GM12878 (cell line): ENCODE measurements around the gene SETD6. TPM values are rescaled to one million over a fixed set of nuclear protein-coding genes. Genes with fewer than 3 reads are reported as not detected.

ENCODE experiments used
- RBBP5 ChIP-seq: fragments of 200-600 bp; sonication (generic); conservative IDR thresholded peaks from 2 replicates; pipeline ENCODE4 v1.6.1; 2016
- SUPT20H ChIP-seq: IDR thresholded peaks from 2 replicates; pipeline ENCODE4 v1.6.1; 2011; ENCODE audit warnings: low read depth, mild to moderate bottlenecking, low read length, moderate library complexity, borderline replicate concordance; ENCODE audit not compliant: control insufficient read depth
- polyA plus RNA-seq, 11 experiments: library from polyadenylated mRNA; depleted of rRNA in 4 of 11; unstranded in 6 of 11; stranded (reverse) in 5 of 11; fragments of >200 nt; fragmentation: Nextera tagmentation in 4 of 11; fragmentation: Illumina TruSeq in 1 of 11; extraction: Ambion mirVana in 4 of 11; extraction: Trizol in 1 of 11; gene quantifications; 1 replicate in 1 of 11; 2 replicates in 10 of 11; pipeline versions ENCODE4 v1.2.1 to v1.2.3, GENCODE V29; 2011 to 2016; ENCODE audit warnings: inconsistent platforms in 2 of 11, missing spikeins in 2 of 11, low read depth in 1 of 11
- total RNA-seq, 4 experiments: library from RNA; depleted of rRNA in 3 of 4; stranded (reverse); fragments of >200 nt in 3 of 4; fragmentation: Illumina TruSeq in 1 of 4; extraction: Trizol in 1 of 4; gene quantifications; 2 replicates each; pipeline versions ENCODE4 v1.2.1 to v1.2.3, GENCODE V29; 2013 to 2021
- TF ChIP-seq, protein P1 (sequence below): fragments of 450-650 bp; conservative IDR thresholded peaks from 2 replicates; pipeline ENCODE4 v1.6.1; 2017; ENCODE audit warnings: mild to moderate bottlenecking, moderate library complexity
- TF ChIP-seq, protein P2 (sequence below): fragments of 150-350 bp; IDR thresholded peaks from 2 replicates; pipeline ENCODE4 v1.6.1; 2016; ENCODE audit warnings: low read depth, low read length
- TF ChIP-seq, protein P3 (sequence below): IDR thresholded peaks from 2 replicates; pipeline ENCODE4 v1.6.1; 2011; ENCODE audit warnings: low read depth, mild to moderate bottlenecking, low read length, moderate library complexity, borderline replicate concordance; ENCODE audit errors: extremely low read depth

Gene SETD6
- total and polyA plus RNA-seq, 10 of the 15 experiments (the other 5 are each of a cell fraction or from before 2014, with no cell fraction given) = 8.2 to 23.8 (median 16.2) TPM

DNA sequence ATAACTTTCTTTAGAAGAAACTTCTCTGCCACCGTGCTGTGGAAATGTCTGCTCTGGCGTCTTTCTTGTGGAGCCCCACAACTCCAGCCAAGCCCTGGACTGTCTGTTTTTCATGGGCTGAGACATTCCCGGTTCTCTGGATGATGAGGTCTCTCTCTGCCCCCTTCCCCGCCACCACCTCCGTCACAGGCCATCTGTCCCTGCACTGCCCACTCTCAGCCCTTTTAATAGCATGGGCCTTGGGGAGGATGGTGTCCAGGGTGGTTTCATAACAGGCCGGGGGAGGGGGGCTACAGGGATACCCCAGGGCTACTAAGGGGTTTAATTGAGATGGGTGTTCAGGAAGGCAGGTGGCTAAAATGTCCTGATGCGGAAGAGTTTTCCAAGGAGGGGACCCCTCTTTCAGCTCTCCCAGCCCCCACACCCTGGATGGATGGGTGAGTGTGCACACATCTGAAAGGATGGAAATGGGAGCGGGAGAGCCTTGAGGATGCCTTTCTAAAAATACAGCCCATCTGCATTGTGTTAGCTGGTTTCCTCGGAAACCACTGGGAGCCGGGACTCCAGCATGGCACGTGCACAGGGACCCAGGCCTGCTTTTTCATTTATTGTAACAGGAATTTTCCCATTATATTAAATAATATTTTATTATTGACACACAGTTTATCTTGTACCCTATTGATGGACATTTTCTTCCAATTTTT, 30.0 kb upstream of the SETD6 start (continued):
- TF ChIP-seq, protein P1, sequence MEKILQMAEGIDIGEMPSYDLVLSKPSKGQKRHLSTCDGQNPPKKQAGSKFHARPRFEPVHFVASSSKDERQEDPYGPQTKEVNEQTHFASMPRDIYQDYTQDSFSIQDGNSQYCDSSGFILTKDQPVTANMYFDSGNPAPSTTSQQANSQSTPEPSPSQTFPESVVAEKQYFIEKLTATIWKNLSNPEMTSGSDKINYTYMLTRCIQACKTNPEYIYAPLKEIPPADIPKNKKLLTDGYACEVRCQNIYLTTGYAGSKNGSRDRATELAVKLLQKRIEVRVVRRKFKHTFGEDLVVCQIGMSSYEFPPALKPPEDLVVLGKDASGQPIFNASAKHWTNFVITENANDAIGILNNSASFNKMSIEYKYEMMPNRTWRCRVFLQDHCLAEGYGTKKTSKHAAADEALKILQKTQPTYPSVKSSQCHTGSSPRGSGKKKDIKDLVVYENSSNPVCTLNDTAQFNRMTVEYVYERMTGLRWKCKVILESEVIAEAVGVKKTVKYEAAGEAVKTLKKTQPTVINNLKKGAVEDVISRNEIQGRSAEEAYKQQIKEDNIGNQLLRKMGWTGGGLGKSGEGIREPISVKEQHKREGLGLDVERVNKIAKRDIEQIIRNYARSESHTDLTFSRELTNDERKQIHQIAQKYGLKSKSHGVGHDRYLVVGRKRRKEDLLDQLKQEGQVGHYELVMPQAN = no peak
- TF ChIP-seq RBBP5 (no peak), SUPT20H (no peak)
- TF ChIP-seq, protein P2, sequence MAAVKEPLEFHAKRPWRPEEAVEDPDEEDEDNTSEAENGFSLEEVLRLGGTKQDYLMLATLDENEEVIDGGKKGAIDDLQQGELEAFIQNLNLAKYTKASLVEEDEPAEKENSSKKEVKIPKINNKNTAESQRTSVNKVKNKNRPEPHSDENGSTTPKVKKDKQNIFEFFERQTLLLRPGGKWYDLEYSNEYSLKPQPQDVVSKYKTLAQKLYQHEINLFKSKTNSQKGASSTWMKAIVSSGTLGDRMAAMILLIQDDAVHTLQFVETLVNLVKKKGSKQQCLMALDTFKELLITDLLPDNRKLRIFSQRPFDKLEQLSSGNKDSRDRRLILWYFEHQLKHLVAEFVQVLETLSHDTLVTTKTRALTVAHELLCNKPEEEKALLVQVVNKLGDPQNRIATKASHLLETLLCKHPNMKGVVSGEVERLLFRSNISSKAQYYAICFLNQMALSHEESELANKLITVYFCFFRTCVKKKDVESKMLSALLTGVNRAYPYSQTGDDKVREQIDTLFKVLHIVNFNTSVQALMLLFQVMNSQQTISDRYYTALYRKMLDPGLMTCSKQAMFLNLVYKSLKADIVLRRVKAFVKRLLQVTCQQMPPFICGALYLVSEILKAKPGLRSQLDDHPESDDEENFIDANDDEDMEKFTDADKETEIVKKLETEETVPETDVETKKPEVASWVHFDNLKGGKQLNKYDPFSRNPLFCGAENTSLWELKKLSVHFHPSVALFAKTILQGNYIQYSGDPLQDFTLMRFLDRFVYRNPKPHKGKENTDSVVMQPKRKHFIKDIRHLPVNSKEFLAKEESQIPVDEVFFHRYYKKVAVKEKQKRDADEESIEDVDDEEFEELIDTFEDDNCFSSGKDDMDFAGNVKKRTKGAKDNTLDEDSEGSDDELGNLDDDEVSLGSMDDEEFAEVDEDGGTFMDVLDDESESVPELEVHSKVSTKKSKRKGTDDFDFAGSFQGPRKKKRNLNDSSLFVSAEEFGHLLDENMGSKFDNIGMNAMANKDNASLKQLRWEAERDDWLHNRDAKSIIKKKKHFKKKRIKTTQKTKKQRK = no peak
- TF ChIP-seq, protein P3, sequence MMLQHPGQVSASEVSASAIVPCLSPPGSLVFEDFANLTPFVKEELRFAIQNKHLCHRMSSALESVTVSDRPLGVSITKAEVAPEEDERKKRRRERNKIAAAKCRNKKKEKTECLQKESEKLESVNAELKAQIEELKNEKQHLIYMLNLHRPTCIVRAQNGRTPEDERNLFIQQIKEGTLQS = no peak
- TF ChIP-seq, all 136 proteins: peak for 0
